K562 (cell line): ENCODE results near the gene GAL3ST3. TPM values are rescaled to one million over a fixed set of nuclear protein-coding genes. Genes with fewer than 3 reads are reported as not detected.

Experiments used
- EWSR1 ChIP-seq: fragments of 450-650 bp; IDR thresholded peaks from 2 replicates; pipeline ENCODE4 v1.6.1; 2018; ENCODE audit warnings: borderline replicate concordance, mild to moderate bottlenecking, low read depth, moderate library complexity; ENCODE audit not compliant: partially characterized antibody
- KAT7 ChIP-seq: sonication (generic); formaldehyde crosslinking; IDR thresholded peaks from 2 replicates; pipeline ENCODE4 v1.8.0; 2022; ENCODE audit warnings: missing genetic modification reagents, mild to moderate bottlenecking, borderline replicate concordance
- KDM2B ChIP-seq: fragments of 250-450 bp; sonication (Bioruptor Pico); IDR thresholded peaks from 2 replicates; pipeline ENCODE4 v1.8.0; 2021; ENCODE audit warnings: mild to moderate bottlenecking, moderate library complexity
- MEIS2 ChIP-seq: fragments of 450-650 bp; IDR thresholded peaks from 2 replicates; pipeline ENCODE4 v1.6.1; 2014; ENCODE audit warnings: mild to moderate bottlenecking; ENCODE audit not compliant: partially characterized antibody
- NFIC ChIP-seq: fragments of 450-650 bp; IDR thresholded peaks from 2 replicates; pipeline ENCODE4 v1.6.1; 2017; ENCODE audit warnings: mild to moderate bottlenecking, inconsistent platforms
- POLR2AphosphoS2 ChIP-seq: IDR thresholded peaks from 2 replicates; pipeline ENCODE4 v1.6.1; 2012; ENCODE audit warnings: low read length, improper control_type of control experiment
- PRPF4 ChIP-seq: fragments of 200-400 bp; formaldehyde crosslinking; IDR thresholded peaks from one replicate; pipeline ENCODE4 v1.6.1; 2017; ENCODE audit warnings: low read length, low read depth, mild to moderate bottlenecking; ENCODE audit not compliant: insufficient read depth, poor library complexity, severe bottlenecking
- RHOXF2B ChIP-seq: fragments of 250-450 bp; sonication (Bioruptor Pico); conservative IDR thresholded peaks from 2 replicates; pipeline ENCODE4 v1.5.1; 2021
- ZNF311 ChIP-seq: fragments of 250-450 bp; sonication (Bioruptor Pico); IDR thresholded peaks from 2 replicates; pipeline ENCODE4 v1.4.0; 2020; ENCODE audit warnings: mild to moderate bottlenecking, moderate library complexity
- polyA plus RNA-seq, 8 experiments: library from polyadenylated mRNA; depleted of rRNA in 4 of 8; stranded (reverse) in 5 of 8; unstranded in 3 of 8; fragments of >200 nt; fragmentation: Nextera tagmentation in 2 of 8; fragmentation: Illumina TruSeq in 1 of 8; extraction: Ambion mirVana in 2 of 8; extraction: Trizol in 1 of 8; gene quantifications; 2 replicates each; pipeline versions ENCODE4 v1.2.1 to v1.2.3, GENCODE V29; 2011 to 2014; ENCODE audit warnings: inconsistent platforms in 1 of 8, missing spikeins in 1 of 8
- total RNA-seq, 7 experiments: library from RNA; depleted of rRNA in 6 of 7; stranded (reverse); fragments of >200 nt in 6 of 7; fragmentation: Illumina TruSeq in 2 of 7; extraction: Trizol in 2 of 7; gene quantifications; 2 replicates each; pipeline versions ENCODE4 v1.2.1 to v1.2.3, GENCODE V29; 2011 to 2021; ENCODE audit warnings: low replicate concordance in 1 of 7
- TF ChIP-seq, protein P1 (sequence below), 2 experiments: fragments of 450-650 bp in 1 of 2; sonication (generic) in 1 of 2; formaldehyde crosslinking in 1 of 2; IDR thresholded peaks; 2 replicates each; pipeline versions ENCODE4 v1.7.1 to v1.9.0; 2016 to 2022; ENCODE audit warnings: inconsistent platforms in 1 of 2, mild to moderate bottlenecking in 1 of 2, missing genetic modification reagents in 1 of 2
- TF ChIP-seq, protein P2 (sequence below): sonication (generic); IDR thresholded peaks from 2 replicates; pipeline ENCODE4 v1.6.1; 2016
- TF ChIP-seq, protein P3 (sequence below): fragments of 450-650 bp; formaldehyde crosslinking; IDR thresholded peaks from 2 replicates; pipeline ENCODE4 v1.4.0; 2020; ENCODE audit warnings: mild to moderate bottlenecking, mixed read lengths

GAL3ST3 gene
- total and polyA plus RNA-seq, 9 of the 15 experiments (the other 6 are each of a cell fraction or from before 2014, with no cell fraction given): not detected

DNA sequence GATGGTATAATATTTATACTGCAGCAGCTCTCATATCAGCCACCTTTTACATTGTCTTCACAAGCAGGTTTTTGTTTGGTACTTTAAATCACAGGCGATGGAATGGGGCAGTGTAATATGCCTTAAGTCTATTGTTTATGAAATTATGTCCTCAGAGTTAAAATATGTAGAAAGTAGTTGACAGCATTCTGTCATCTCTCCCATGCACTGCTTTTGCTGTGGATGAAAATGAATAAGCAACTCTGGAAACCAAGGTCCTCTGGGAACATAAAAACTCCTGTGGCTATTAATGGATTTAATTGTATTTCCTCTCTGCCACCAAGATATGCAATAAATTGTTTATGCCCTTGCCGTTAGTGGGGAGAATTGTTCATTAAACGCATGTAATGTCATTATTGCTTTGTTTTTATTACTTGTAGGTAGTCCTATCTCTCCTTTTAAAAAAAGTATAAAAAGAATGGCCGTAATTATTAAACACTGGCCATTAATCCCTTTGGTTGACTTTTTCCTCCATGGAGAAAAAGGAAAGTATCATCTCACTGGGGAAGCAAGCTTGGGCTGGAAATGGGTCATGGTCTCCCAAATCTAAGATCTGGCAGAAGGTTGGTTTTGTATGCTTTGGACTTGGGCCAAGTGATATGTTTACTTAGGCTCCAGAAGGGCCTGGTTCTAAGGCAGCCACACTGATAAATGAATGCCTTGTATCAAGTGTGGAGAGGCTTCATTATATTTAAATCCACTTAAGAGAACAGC lies 34.2 kb upstream of the GAL3ST3 start (continued):
- TF ChIP-seq, protein P1, sequence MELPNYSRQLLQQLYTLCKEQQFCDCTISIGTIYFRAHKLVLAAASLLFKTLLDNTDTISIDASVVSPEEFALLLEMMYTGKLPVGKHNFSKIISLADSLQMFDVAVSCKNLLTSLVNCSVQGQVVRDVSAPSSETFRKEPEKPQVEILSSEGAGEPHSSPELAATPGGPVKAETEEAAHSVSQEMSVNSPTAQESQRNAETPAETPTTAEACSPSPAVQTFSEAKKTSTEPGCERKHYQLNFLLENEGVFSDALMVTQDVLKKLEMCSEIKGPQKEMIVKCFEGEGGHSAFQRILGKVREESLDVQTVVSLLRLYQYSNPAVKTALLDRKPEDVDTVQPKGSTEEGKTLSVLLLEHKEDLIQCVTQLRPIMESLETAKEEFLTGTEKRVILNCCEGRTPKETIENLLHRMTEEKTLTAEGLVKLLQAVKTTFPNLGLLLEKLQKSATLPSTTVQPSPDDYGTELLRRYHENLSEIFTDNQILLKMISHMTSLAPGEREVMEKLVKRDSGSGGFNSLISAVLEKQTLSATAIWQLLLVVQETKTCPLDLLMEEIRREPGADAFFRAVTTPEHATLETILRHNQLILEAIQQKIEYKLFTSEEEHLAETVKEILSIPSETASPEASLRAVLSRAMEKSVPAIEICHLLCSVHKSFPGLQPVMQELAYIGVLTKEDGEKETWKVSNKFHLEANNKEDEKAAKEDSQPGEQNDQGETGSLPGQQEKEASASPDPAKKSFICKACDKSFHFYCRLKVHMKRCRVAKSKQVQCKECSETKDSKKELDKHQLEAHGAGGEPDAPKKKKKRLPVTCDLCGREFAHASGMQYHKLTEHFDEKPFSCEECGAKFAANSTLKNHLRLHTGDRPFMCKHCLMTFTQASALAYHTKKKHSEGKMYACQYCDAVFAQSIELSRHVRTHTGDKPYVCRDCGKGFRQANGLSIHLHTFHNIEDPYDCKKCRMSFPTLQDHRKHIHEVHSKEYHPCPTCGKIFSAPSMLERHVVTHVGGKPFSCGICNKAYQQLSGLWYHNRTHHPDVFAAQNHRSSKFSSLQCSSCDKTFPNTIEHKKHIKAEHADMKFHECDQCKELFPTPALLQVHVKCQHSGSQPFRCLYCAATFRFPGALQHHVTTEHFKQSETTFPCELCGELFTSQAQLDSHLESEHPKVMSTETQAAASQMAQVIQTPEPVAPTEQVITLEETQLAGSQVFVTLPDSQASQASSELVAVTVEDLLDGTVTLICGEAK (IDR thresholded peaks at IDR 0.05): no peak
- TF ChIP-seq, protein P1 (CRISPR knock-in tag; IDR thresholded peaks at IDR 0.05): no peak
- TF ChIP-seq MEIS2: peak; percentile 51
- TF ChIP-seq, protein P2, sequence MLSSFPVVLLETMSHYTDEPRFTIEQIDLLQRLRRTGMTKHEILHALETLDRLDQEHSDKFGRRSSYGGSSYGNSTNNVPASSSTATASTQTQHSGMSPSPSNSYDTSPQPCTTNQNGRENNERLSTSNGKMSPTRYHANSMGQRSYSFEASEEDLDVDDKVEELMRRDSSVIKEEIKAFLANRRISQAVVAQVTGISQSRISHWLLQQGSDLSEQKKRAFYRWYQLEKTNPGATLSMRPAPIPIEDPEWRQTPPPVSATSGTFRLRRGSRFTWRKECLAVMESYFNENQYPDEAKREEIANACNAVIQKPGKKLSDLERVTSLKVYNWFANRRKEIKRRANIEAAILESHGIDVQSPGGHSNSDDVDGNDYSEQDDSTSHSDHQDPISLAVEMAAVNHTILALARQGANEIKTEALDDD: peak; percentile 15; the same call in 1 of the 2 replicates
- TF ChIP-seq POLR2AphosphoS2: no peak
- TF ChIP-seq RHOXF2B (CRISPR knock-in tag): no peak
- TF ChIP-seq PRPF4: no peak
- no peak for TF ChIP-seq ZNF311
- peak; percentile 97 for TF ChIP-seq NFIC
- TF ChIP-seq, protein P3, sequence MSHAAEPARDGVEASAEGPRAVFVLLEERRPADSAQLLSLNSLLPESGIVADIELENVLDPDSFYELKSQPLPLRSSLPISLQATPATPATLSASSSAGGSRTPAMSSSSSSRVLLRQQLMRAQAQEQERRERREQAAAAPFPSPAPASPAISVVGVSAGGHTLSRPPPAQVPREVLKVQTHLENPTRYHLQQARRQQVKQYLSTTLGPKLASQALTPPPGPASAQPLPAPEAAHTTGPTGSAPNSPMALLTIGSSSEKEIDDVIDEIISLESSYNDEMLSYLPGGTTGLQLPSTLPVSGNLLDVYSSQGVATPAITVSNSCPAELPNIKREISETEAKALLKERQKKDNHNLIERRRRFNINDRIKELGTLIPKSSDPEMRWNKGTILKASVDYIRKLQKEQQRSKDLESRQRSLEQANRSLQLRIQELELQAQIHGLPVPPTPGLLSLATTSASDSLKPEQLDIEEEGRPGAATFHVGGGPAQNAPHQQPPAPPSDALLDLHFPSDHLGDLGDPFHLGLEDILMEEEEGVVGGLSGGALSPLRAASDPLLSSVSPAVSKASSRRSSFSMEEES: no peak
- TF ChIP-seq KDM2B (CRISPR knock-in tag): no peak
- no peak for TF ChIP-seq KAT7 (CRISPR knock-in tag)
- TF ChIP-seq EWSR1: no peak
